Type B pancreatic cell (in vitro differentiated cells): ENCODE measurements around the gene MYO5C. TPM values are rescaled to one million over a fixed set of nuclear protein-coding genes. Genes with fewer than 3 reads are reported as not detected.
A peak's percentile ranks its signal among the peaks of the same experiment; 100 is the strongest.

Experiments used
- DNase-seq: peaks from one replicate; pipeline ENCODE4 v3.0.0; 2021; ENCODE audit warnings: mixed read lengths; ENCODE audit not compliant: unreplicated experiment; ENCODE audit errors: extremely low spot score
- H3K27ac Mint-ChIP-seq: 2 replicates; pipeline ENCODE4 v1.8.0; 2021; ENCODE audit warnings: mild to moderate bottlenecking, mixed read lengths
- H3K27me3 Mint-ChIP-seq: 2 replicates; pipeline ENCODE4 v1.8.0; 2021; ENCODE audit warnings: mixed read lengths
- H3K36me3 Mint-ChIP-seq: 2 replicates; pipeline ENCODE4 v1.8.0; 2021; ENCODE audit warnings: mixed read lengths
- H3K4me1 Mint-ChIP-seq: one replicate; pipeline ENCODE4 v1.8.0; 2021; ENCODE audit warnings: mixed read lengths; ENCODE audit not compliant: unreplicated experiment
- H3K4me3 Mint-ChIP-seq: 2 replicates; pipeline ENCODE4 v1.8.0; 2021; ENCODE audit warnings: mild to moderate bottlenecking, mixed read lengths
- H3K9me3 Mint-ChIP-seq: 2 replicates; pipeline ENCODE4 v1.8.0; 2021; ENCODE audit warnings: mixed read lengths
- total RNA-seq: library from RNA; stranded (reverse); gene quantifications from 2 replicates; pipeline ENCODE4 v1.2.1, GENCODE V29; 2021; ENCODE audit warnings: low replicate concordance
- TF ChIP-seq, protein P1 (sequence below): fragments of 200-600 bp; sonication (generic); conservative IDR thresholded peaks from 2 replicates; pipeline ENCODE4 v1.5.0; 2021; ENCODE audit warnings: antibody characterized with exemption, mild to moderate bottlenecking

The MYO5C gene
- total RNA-seq, 1 donor from 2014 or later: 17.5 TPM

GRCh38 chr15:52338058-52338457 lies 42.5 kb upstream of the MYO5C start:
- no peak for DNase-seq
- TF ChIP-seq, protein P1, sequence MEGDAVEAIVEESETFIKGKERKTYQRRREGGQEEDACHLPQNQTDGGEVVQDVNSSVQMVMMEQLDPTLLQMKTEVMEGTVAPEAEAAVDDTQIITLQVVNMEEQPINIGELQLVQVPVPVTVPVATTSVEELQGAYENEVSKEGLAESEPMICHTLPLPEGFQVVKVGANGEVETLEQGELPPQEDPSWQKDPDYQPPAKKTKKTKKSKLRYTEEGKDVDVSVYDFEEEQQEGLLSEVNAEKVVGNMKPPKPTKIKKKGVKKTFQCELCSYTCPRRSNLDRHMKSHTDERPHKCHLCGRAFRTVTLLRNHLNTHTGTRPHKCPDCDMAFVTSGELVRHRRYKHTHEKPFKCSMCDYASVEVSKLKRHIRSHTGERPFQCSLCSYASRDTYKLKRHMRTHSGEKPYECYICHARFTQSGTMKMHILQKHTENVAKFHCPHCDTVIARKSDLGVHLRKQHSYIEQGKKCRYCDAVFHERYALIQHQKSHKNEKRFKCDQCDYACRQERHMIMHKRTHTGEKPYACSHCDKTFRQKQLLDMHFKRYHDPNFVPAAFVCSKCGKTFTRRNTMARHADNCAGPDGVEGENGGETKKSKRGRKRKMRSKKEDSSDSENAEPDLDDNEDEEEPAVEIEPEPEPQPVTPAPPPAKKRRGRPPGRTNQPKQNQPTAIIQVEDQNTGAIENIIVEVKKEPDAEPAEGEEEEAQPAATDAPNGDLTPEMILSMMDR: no peak
- Mint-ChIP-seq H3K4me1 (peaks cover 21% of the 10 kb centered on the region), H3K4me3 (no peak overlapping the region), H3K36me3 (peaks cover 8% of the 10 kb centered on the region), H3K27me3 (no peaks in the 10 kb centered on the region), H3K27ac (no peak overlapping the region), H3K9me3 (no peaks in the 10 kb centered on the region)

DNA sequence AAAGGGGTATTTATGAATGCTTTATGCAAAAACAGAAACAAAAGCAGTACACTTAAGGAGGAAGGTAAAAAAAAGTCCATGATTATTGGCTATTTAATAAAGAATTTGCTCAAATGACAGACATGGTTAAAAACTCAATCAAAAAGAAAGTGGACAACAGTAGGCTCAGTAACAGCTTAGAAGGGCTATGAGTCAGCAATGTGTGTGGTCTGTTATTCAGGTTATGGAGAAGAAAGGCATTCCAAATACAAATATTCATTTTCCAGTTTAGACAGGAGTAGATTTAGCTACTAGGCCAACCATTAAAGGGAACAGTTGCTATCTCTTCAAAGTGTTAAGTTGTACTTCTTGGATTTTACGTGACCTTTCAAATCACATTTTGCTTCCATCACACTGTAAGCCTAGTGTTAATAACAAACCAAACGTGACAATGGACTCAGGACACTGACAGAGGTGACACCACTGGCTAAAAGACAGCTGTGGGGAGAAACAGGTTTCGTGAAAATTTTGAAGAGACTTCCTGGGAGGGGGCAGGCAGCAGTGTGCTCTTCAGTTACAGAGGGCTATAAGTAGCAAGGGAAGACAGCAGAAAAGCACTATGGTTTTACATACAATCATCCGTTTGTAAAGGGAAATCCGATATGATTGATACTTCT lies 41.7 kb upstream of the MYO5C start:
- TF ChIP-seq, protein P1: no peak
- H3K27ac Mint-ChIP-seq: peak overlapping the region; percentile 58
- no peaks in the 10 kb centered on the region for H3K27me3 Mint-ChIP-seq
- no peak for DNase-seq
- no peak overlapping the region for H3K4me3 Mint-ChIP-seq
- H3K36me3 Mint-ChIP-seq: peaks cover 8% of the 10 kb centered on the region
- H3K4me1 Mint-ChIP-seq: peaks cover 21% of the 10 kb centered on the region
- no peaks in the 10 kb centered on the region for H3K9me3 Mint-ChIP-seq

DNA sequence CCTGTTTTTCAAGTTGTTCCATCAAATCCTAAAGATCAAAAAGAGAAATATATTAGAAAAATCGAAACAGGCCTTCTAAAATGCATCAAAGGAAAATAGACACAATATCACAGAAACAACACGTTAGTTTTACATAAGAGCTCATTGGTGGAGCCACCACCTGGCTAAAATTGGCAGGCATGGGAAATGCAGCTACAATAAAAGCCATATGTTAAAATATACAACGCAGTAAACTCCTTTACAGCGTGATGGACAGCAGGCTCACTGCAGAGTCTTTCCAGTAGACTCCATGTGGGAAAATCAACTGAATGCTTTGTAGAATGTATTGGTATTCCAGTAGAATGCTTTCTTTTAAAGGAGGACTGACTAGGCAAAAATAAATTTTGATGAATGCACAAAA lies 40.9 kb upstream of the MYO5C start:
- Mint-ChIP-seq H3K36me3 (peaks cover 8% of the 10 kb centered on the region), H3K4me3 (no peak overlapping the region), H3K27ac (no peak overlapping the region), H3K9me3 (no peaks in the 10 kb centered on the region), H3K27me3 (no peaks in the 10 kb centered on the region), H3K4me1 (peaks cover 24% of the 10 kb centered on the region)
- TF ChIP-seq, protein P1: no peak
- no peak for DNase-seq

DNA sequence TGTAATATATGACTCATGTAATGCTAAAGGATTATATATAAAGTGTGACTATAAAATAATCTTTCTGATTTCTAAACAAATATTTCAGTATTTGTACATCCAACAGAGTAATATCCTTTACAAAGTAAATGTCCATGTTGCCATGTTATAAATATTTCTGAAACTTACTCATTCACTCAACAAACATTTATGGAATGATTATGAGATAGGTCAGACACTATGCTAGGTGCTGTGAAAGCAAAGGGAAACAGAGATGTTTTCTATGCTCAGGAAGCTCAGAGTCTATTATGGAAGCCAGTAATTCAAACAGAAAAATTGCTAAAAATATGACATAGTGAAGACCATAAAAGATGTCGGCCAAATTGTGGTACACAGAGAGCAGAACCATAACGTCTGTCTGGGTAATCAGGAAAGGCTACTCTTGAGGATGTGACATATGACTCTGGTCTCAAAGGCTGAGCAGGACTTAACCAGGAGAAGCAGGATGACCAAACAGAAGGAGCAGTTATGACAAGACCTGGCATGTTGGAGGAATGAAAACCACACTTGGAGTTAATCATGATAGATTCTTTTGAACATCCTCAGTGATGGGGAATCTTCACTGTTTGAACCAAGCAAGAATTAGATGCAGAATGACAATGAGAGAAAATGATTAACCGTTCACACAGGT lies 39.0 kb upstream of the MYO5C start:
- Mint-ChIP-seq H3K36me3 (peaks cover 8% of the 10 kb centered on the region), H3K4me3 (no peak overlapping the region), H3K27ac (no peak overlapping the region), H3K27me3 (no peaks in the 10 kb centered on the region), H3K9me3 (no peaks in the 10 kb centered on the region), H3K4me1 (peaks cover 28% of the 10 kb centered on the region)
- TF ChIP-seq, protein P1: no peak
- no peak for DNase-seq

- Mint-ChIP-seq H3K27me3 (no peaks in the 10 kb centered on the region), H3K36me3 (peaks cover 8% of the 10 kb centered on the region), H3K4me1 (peaks cover 11% of the 10 kb centered on the region), H3K9me3 (no peaks in the 10 kb centered on the region), H3K4me3 (no peak overlapping the region), H3K27ac (no peak overlapping the region)
- TF ChIP-seq, protein P1: peak; percentile 58
- DNase-seq: no peak
These were observed 36.1 kb upstream of the MYO5C start for GRCh38 chr15:52331490-52332240.
